ENCODE results near the gene YPEL5.
A peak's percentile ranks its signal among the peaks of the same experiment; 100 is the strongest.
"Not testable (repeated sequence)": the region's sequence is repeated elsewhere in the genome, so short reads cannot be mapped to it uniquely, and the experiment has no call there.

Gene YPEL5

GRCh38 chr2:30146337-30147195, at the start of gene YPEL5:
Gene YPEL5 (plus strand): TSS chr2:30147007. CDS start chr2:30156652, 9,645 bp downstream.
- peak; percentile 100 for DNase-seq (ENCODE audit: low read depth)

DNA sequence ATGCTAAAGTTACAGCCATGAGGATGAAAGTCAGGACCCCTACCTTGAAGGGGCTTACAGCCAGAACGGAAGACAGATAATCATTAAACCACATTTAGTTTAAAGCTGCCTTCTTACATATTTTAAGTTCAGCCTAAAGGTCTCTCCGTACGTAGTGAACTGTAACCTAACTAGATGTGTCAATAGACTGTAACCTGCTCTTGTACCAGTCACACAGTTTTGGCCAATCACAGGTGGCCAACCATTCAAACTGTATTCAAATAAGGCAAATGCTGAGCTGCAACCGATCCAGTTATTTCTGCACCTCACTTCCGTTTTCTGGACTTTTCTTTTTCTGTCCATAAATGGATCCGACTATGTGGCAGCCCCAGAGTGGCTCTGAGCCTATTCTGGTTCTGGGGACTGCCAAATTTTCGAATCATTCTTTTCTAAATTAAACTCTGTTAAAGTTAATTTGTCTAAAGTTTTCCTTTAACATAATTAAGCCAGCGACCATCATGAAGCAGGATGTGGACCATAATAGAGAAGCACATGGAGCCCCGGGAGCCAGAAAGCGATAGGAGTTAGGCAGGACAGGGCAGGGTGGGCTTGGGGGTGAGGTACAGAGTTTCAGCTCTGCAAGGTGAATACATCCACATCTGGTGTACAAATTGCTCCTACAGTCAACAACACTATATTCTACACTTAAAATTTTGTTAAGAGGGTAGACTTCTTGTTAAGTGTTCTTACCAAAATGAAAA, 48.4 kb upstream of the YPEL5 start:
- DNase-seq (ENCODE audit: low read depth): no peak

DNA sequence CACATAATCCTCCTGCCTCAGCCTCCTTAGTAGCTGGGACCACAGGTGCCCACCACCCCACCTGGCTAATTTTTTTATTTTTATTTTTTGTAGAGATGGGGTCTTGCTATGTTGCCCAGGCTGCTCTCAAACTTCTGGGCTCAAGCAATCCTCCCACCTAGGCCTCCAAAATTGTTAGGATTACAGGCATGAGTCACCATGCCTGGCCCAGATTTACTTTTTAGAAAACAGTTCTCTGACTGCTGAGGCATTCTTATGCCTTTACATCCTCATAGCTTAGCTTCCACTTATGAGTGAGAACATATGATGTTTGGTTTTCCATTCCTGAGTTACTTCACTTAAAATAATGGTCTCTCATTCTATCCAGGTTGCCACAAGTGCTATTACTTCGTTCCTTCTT, 47.4 kb upstream of the YPEL5 start:
- not testable (repeated sequence) for DNase-seq (ENCODE audit: low read depth)

GRCh38 chr2:30100691-30101090, 46.1 kb upstream of the YPEL5 start:
- DNase-seq (ENCODE audit: low read depth): not testable (repeated sequence)

GRCh38 chr2:30104307-30104706, 42.5 kb upstream of the YPEL5 start:
- no peak for DNase-seq (ENCODE audit: low read depth)

- no peak for DNase-seq (ENCODE audit: low read depth)
These were observed 41.3 kb upstream of the YPEL5 start for GRCh38 chr2:30105556-30105955.

GRCh38 chr2:30106543-30106942, 40.3 kb upstream of the YPEL5 start:
- no peak for DNase-seq (ENCODE audit: low read depth)

GRCh38 chr2:30108192-30108591, 38.6 kb upstream of the YPEL5 start:
- DNase-seq (ENCODE audit: low read depth): no peak

DNA sequence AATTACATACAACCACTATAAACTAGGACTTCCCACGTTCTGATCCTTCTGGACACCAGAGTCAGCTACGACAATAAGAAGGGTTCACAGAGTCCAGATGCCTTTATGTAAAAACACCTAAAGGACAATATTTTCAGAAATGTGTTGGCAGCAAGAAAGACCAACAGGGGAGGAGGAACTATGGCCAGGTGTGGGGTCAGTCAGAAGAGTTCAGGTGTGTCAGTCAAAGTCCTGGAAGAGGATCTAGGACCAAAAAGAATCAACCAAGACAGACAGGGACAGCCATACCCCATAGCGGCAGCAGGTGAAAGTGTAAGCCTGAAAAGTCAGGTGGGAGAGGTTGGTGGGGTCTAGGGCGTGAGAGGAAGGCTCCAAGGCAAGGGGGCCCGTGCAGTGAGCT, 38.0 kb upstream of the YPEL5 start:
- no peak for DNase-seq (ENCODE audit: low read depth)

DNA sequence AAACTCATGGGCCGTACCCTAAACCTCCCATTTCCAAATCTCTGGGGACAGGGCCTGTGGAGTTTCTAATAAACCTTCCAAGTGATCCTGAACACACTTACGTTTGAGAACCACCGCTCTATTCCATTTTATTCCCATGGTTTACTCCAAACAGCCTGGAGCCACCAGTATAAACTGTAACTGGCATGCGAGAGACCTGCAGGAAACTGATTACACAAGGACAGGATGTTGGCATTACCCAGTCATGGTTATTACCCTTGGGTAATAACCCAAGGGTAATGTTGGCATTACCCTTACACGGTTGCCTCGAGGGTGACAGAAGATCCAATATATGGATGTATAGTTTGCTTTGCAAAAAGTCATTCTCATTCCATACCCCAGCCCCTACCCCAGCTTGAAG, 37.0 kb upstream of the YPEL5 start:
- DNase-seq (ENCODE audit: low read depth): no peak

GRCh38 chr2:30110773-30111172, 36.0 kb upstream of the YPEL5 start:
- DNase-seq (ENCODE audit: low read depth): no peak

GRCh38 chr2:30111186-30111585, 35.6 kb upstream of the YPEL5 start:
- DNase-seq (ENCODE audit: low read depth): not testable (repeated sequence)

GRCh38 chr2:30112561-30112960, 34.2 kb upstream of the YPEL5 start:
- DNase-seq (ENCODE audit: low read depth): no peak

GRCh38 chr2:30113617-30114293, 33.1 kb upstream of the YPEL5 start:
- DNase-seq (ENCODE audit: low read depth): no peak

- DNase-seq (ENCODE audit: low read depth): no peak
These were observed 31.4 kb upstream of the YPEL5 start for GRCh38 chr2:30115141-30115980.

DNA sequence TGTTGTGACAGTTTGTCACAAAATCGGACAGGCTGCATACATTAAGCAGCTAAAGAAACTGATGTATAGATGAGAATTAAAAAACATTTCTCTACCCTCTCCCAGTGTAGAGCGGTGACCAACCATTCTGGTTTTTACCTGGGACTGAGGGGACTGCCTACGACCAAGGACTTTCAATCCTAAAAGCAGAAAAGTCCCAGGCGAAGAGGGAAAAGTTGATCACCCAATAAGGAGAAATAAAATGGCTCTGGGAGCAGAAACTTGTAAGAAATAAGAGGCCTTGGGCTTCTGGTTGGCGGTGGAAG, 30.9 kb upstream of the YPEL5 start:
- no peak for DNase-seq (ENCODE audit: low read depth)

DNA sequence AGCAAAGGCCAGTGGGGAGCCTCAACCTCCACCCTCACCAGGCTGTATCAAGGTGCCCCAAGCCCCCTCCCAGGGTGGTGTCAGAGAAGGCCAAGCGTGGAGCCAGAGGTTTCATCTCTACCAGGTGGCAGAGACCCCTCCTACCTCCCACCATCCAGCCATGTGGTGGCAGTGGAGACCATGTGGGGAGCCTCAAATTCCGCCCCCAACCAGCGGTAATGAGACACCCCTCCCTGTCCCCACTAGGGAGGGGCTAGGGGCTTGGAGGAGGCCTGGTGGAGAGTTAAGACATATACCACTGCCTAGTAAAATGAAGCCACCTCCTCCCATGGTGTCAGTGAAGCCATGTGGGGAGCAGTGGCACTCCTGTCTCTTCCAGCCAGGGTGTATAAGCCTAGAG, 24.4 kb upstream of the YPEL5 start:
- no peak for DNase-seq (ENCODE audit: low read depth)

- DNase-seq (ENCODE audit: low read depth): no peak
These were observed 19.6 kb upstream of the YPEL5 start for GRCh38 chr2:30127016-30127893.

- no peak for DNase-seq (ENCODE audit: low read depth)
These were observed 12.2 kb upstream of the YPEL5 start for GRCh38 chr2:30134582-30134981.

DNA sequence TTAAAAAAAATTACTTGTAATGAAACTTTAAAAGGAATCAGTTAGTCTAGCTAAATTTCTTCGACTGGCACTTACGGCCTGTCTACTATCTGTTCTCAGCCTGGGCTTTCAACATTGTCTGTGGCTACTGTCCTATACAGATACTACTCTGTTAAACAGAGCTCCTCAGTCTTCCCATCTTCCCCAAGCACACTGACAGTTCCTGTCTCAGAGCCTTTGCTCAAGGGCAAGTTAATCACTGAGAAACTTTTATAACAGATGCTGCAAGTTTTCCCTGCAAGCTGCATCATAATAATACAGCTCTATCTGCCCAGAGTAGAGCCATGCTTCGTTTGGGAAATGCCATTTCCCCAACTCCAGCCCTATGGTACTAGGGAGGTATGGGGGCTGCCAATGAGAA, 11.3 kb upstream of the YPEL5 start:
- DNase-seq (ENCODE audit: low read depth): no peak
